GM18870 (cell line): ENCODE data around the gene ING2.
"Not testable (repeated sequence)": the region's sequence is repeated elsewhere in the genome, so short reads cannot be mapped to it uniquely, and the experiment has no call there.

Experiments used
- ATAC-seq: cut with Tn5 transposase; IDR thresholded peaks from one replicate; pipeline ENCODE4 v1.9.1; 2021; ENCODE audit warnings: moderate library complexity; ENCODE audit not compliant: unreplicated experiment

ING2 gene

GRCh38 chr4:183546376-183546775 is 41.5 kb downstream of the ING2 start:
- ATAC-seq, result no peak

GRCh38 chr4:183548306-183548705 is 43.4 kb downstream of the ING2 start:
- ATAC-seq, result no peak

DNA sequence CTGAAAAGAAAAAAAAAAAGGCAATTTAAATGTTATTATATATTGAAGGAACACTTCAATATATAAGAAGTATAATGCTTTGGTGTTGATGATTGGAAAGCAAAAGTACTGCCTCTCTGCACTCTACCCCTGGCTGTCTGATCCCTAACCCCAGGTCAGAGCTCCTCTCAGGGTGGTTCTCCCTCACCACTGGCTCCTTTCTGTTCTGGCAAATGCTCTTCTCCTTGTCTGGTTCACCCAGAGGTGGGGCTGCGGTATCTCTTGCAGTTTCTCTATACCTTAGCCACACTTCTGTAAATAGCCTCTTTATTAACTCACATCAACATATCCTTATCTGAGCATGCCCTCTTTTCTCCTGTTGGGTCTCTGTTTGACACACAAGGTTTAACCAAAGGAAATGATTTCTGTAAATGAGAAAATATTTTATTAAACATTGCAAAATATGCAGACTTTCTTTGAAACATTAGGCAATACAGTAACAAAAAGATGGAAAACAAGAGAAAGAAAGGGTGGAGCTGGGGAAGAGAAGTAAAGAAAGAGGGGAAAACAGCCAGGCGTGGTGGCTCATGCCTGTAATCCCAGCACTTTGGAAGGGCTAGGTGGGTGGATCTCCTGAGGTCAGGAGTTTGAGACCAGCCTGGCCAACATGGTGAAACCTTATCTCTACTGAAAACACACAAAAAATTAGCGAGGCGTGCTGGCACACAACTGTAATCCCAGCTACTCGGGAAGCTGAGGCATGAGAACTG is 45.7 kb downstream of the ING2 start:
- ATAC-seq, result no peak

DNA sequence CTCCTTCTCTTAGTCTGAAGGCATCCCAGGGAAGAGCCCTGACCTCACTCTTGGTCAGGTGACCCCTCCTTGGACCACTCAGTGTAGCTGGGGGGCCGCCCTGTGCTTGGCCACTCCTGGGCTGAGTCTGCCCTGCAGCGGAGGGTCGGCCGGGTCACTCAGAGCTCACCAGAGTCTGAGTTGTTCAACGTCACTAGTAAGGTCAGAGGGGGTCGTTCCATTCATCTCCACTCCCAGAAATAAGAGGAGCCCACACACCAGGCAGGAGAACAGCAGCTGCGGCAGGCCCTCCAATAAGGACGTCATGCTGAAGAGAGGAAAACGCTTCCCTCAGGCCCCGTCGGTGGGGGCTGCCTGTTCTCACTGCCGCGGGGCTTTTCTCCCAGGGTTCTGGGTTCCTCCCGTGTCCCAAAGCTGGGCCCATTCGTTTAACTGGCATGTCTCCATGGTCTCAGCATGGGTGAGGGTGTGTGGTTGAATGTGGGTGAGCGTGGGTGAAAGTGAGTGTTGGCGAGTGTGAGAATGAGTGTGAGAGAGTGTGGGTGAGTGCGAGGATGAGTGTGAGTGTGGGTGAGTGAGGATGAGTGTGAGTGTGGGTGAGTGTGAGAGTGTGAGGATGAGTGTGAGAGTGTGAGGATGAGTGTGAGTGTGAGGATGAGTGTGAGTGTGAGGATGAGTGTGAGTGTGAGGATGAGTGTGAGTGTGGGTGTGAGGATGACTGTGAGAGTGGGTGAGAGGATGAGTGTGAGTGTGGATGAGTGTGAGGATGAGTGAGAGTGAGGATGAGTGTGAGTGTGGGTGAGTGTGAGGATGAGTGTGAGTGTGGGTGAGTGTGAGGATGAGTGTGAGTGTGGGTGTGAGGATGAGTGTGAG is 47.7 kb downstream of the ING2 start:
- no peak for ATAC-seq

- not testable (repeated sequence) for ATAC-seq
Measured at GRCh38 chr4:183553147-183553478, 48.3 kb downstream of the ING2 start.

- ATAC-seq, result no peak
Measured at GRCh38 chr4:183553601-183554345, 48.9 kb downstream of the ING2 start.

GRCh38 chr4:183554346-183554686 is 49.5 kb downstream of the ING2 start:
- no peak for ATAC-seq

GRCh38 chr4:183554878-183555585 is 50.2 kb downstream of the ING2 start:
- ATAC-seq, result no peak

DNA sequence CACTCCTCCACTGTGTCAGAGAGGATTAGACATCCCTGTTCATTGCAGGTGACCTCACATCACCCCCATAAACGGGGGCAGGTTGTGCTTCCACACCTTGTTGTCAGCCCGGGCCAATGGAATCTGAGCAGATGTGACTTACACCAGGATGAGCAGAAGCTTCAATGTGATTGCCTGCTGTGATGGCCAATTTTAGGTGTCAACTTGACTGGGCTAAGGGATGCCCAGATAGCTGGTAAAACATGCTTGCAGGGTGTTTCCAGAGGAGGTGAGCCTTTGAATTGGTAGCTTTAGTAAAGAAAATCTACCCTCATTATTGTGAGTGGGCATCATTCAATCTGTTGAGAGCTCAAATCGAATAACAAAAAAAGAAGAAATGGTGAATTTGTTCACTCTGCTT is 52.1 kb downstream of the ING2 start:
- no peak for ATAC-seq

GRCh38 chr4:183557611-183558010 is 52.8 kb downstream of the ING2 start:
- no peak for ATAC-seq

DNA sequence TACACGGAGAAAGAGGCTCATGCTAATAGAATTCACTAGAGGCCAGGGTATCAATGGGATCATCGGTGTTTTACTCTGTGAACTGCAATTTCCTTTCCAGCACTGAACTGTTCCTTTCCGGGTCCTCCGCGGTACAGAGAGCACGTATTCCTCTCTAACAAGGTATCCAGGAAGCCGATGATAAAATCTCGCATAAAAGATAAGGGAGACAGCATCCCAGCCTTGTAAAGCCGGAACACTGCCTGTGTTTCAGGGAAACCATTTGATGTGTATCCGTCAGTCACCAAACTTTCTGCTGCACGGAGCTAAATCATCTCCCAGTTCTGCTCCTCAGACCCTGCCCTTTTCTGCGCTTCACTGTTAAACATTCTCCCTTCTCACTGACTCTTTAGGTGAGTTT is 54.0 kb downstream of the ING2 start:
- no peak for ATAC-seq

DNA sequence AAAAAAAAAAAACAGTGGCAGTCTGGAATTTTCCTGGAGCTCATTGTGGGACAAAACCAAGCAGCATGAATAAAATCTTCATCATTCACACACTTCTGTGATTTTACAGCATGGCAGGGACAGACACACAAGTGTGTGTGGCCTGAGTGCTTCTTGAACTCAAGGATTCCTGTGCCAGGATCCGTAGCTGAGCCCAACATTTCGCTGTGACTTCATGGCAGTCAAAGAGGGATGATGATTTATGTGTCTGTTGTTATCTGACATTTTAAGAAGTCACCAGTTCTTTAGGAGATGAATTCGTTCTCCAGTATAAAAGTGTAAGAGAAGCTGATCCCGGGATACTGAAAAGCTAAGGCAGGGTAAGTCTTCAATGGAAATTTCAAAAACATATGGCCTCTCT is 57.0 kb downstream of the ING2 start:
- ATAC-seq, result no peak
